Loucy (cell line): ENCODE measurements around the gene SLAMF7.

ENCODE experiments used
- EZH2phosphoT487 ChIP-seq: fragments of 200-600 bp; IDR thresholded peaks from 2 replicates; pipeline ENCODE4 v1.6.1; 2018; ENCODE audit warnings: antibody characterized with exemption, mild to moderate bottlenecking, moderate library complexity, borderline replicate concordance
- TF ChIP-seq, protein P1 (sequence below): fragments of 200-600 bp; sonication (generic); conservative IDR thresholded peaks from 2 replicates; pipeline ENCODE4 v1.5.1; 2014; ENCODE audit warnings: mild to moderate bottlenecking, antibody characterized with exemption, low read length

DNA sequence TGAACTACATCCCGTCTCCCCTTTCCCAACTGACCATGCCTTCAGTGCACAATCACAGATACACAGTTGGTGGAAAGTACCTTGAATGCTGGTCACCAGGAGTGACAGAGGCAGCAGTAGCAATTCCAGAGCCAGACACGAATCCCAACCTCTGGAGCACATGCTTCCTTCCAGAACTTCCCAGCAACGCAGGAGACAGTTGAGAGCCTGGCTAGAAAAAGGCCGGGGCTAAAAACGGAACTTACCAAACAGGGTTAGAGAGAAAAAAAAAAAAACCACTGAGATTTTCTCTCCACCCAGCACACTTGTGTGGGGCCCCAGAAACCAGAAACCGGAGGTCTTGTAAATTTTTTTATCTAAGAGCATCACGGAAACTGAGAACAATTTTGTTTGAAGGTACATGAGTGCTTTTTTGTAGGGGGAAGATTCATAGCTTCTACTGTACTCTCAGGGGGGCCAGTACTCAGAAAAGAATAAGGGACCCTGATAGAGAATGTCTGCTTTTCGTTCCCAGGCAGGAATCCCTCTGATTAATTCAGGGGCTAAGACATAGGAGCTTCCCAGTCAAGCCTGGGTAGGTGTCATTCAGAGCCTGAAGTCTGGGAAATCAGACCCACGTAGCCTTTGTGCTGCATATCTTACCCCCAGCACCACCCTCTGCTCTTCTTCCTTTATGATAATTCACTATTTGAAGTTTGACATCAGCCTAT, 27.3 kb upstream of the SLAMF7 start, which contains the start of gene CD48:
- TF ChIP-seq, protein P1, sequence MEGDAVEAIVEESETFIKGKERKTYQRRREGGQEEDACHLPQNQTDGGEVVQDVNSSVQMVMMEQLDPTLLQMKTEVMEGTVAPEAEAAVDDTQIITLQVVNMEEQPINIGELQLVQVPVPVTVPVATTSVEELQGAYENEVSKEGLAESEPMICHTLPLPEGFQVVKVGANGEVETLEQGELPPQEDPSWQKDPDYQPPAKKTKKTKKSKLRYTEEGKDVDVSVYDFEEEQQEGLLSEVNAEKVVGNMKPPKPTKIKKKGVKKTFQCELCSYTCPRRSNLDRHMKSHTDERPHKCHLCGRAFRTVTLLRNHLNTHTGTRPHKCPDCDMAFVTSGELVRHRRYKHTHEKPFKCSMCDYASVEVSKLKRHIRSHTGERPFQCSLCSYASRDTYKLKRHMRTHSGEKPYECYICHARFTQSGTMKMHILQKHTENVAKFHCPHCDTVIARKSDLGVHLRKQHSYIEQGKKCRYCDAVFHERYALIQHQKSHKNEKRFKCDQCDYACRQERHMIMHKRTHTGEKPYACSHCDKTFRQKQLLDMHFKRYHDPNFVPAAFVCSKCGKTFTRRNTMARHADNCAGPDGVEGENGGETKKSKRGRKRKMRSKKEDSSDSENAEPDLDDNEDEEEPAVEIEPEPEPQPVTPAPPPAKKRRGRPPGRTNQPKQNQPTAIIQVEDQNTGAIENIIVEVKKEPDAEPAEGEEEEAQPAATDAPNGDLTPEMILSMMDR = no peak
- TF ChIP-seq EZH2phosphoT487 = no peak; the same call in 1 of the 2 replicates
